Prostate gland (tissue), 2 donors: ENCODE results near the gene GRIA4. TPM values are rescaled to one million over a fixed set of nuclear protein-coding genes. Genes with fewer than 3 reads are reported as not detected.

Source experiments
- DNase-seq: peaks from one replicate; pipeline ENCODE4 v3.0.0-alpha.2; 2019; ENCODE audit warnings: low spot score
- H3K27ac ChIP-seq, 2 donors: fragments of 200-600 bp; sonication (generic); 2 replicates each; pipeline ENCODE4 v1.5.1; 2017 to 2019
- H3K27me3 ChIP-seq: fragments of 200-600 bp; sonication (generic); replicated peaks from 2 replicates; pipeline ENCODE4 v1.5.1; 2019; ENCODE audit not compliant: insufficient read depth
- H3K36me3 ChIP-seq, 2 donors: fragments of 200-600 bp; sonication (generic); 1 replicate in 1 of 2; 2 replicates in 1 of 2; pipeline versions ENCODE4 v1.5.1 to v1.8.1; 2017 to 2019
- H3K4me1 ChIP-seq: fragments of 200-600 bp; sonication (generic); replicated peaks from 2 replicates; pipeline ENCODE4 v1.5.1; 2019
- H3K4me3 ChIP-seq, 2 donors: fragments of 200-600 bp; sonication (generic); 2 replicates each; pipeline ENCODE4 v1.5.1; 2017 to 2019
- H3K9me3 ChIP-seq: fragments of 200-600 bp; sonication (generic); 2 replicates; pipeline ENCODE4 v1.5.1; 2017
- POLR2A ChIP-seq: fragments of 450-650 bp; IDR thresholded peaks from one replicate; pipeline ENCODE4 v1.6.1; 2016; ENCODE audit warnings: antibody characterized with exemption, mild to moderate bottlenecking
- POLR2AphosphoS5 ChIP-seq: sonication (generic); formaldehyde crosslinking; IDR thresholded peaks from one replicate; pipeline ENCODE4 v1.6.1; 2017; ENCODE audit warnings: antibody characterized with exemption
- WGBS: methylation state at CpG from one replicate; pipeline ENCODE4 v1.1.5; 2018; 5-methylcytosine and 5-hydroxymethylcytosine counted together
- intact Hi-C: fragments of 100-400 bp; cut with DNase I; formaldehyde crosslinking; loops from one replicate; pipeline ENCODE4 v1.14.2; 2022
- total RNA-seq, 2 donors: library from RNA; depleted of rRNA; stranded (reverse); fragments of >200 nt; gene quantifications; one replicate each; pipeline ENCODE4 v1.1.0, GENCODE V29; 2016
- TF ChIP-seq, protein P1 (sequence below), 4 experiments: fragments of 200-600 bp in 2 of 4; fragments of 450-650 bp in 2 of 4; sonication (generic) in 2 of 4; IDR thresholded peaks; 1 replicate in 3 of 4; 2 replicates in 1 of 4; pipeline ENCODE4 v1.5.1; 2016 to 2019; ENCODE audit warnings: antibody characterized with exemption in 4 of 4, mild to moderate bottlenecking in 2 of 4, moderate library complexity in 2 of 4

Gene GRIA4
- total RNA-seq, 2 donors from 2014 or later: not detected

DNA sequence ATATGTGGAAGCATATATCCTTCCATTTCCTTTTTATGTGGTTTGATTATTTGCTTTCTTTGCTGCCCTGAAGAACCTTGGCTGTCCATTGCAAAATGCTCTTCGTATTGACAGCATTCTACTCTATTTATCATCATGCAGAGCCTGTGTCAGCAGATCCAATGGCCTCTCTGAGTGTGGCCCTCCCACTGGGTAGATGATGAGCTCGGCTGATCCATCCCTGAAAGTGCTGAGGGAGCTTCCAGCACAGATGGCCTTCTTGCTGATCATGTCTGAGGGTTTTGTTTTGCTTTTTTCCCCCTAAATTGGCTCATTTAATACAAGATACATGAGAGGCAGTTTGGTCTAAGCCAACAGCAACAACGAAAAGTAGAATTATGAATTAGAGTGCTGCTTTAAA lies 181.0 kb downstream of the GRIA4 start:
- 77% methylated on average over 3 of the region's 3 CpGs for WGBS
- intact Hi-C loops: no loop called here
- Histone ChIP-seq H3K27ac (no peak overlapping the region), H3K9me3 (no peaks in the 10 kb centered on the region), H3K4me3 (no peak overlapping the region), H3K36me3 (no peaks in the 10 kb centered on the region), H3K4me1 (no peaks in the 10 kb centered on the region), H3K27me3 (no peaks in the 10 kb centered on the region)
- TF ChIP-seq POLR2A (no peak), POLR2AphosphoS5 (no peak)
- TF ChIP-seq, protein P1, sequence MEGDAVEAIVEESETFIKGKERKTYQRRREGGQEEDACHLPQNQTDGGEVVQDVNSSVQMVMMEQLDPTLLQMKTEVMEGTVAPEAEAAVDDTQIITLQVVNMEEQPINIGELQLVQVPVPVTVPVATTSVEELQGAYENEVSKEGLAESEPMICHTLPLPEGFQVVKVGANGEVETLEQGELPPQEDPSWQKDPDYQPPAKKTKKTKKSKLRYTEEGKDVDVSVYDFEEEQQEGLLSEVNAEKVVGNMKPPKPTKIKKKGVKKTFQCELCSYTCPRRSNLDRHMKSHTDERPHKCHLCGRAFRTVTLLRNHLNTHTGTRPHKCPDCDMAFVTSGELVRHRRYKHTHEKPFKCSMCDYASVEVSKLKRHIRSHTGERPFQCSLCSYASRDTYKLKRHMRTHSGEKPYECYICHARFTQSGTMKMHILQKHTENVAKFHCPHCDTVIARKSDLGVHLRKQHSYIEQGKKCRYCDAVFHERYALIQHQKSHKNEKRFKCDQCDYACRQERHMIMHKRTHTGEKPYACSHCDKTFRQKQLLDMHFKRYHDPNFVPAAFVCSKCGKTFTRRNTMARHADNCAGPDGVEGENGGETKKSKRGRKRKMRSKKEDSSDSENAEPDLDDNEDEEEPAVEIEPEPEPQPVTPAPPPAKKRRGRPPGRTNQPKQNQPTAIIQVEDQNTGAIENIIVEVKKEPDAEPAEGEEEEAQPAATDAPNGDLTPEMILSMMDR (IDR thresholded peaks at IDR 0.05): no peak
- DNase-seq: no peak

DNA sequence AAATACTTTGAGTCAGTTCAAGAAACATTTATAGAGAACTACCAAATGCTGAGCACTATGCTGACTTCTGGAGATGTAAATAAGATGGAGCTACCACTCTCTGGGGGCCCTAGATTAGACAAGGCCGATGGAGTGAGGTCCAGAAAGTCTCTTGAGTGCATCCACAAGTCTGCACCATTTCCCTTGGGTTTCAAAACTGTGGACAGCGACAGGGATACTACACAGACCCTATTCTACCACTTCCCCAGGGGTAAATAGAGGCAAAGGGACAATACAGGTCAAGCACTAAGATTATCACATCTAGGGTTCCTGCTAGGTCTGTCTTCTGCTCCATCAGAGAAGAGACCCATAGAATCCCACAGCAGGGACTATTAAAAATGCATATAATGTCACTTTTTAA lies 183.2 kb downstream of the GRIA4 start:
- Histone ChIP-seq H3K4me1 (no peaks in the 10 kb centered on the region), H3K4me3 (no peak overlapping the region), H3K36me3 (no peaks in the 10 kb centered on the region), H3K27ac (no peak overlapping the region), H3K9me3 (no peaks in the 10 kb centered on the region), H3K27me3 (no peaks in the 10 kb centered on the region)
- 79% methylated on average over 2 of the region's 2 CpGs for WGBS
- TF ChIP-seq POLR2AphosphoS5: no peak
- TF ChIP-seq, protein P1 (IDR thresholded peaks at IDR 0.05): no peak
- no peak for TF ChIP-seq POLR2A
- DNase-seq: no peak
- intact Hi-C loops: no loop called here

DNA sequence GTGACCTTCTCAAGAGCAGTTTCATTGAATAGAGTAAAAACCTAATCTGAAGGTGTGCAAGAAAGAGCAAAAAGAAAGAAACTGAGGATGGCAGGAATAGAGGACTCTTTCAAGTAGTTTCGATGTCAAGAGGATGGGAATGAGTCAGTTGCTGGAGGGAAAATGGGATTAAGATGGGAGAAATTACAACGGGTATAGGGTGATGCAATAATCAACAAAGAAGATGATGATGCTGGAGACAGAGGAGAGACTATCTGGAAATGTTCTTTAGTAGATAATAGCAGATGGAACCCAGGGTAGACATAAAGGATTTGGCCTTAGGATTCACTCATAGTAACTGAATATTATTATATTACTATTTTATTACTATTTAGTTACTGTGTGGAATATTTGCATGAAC lies 189.4 kb downstream of the GRIA4 start:
- intact Hi-C loops: no loop called here
- no peak for DNase-seq
- Histone ChIP-seq H3K4me3 (no peak overlapping the region), H3K27ac (no peak overlapping the region), H3K4me1 (no peaks in the 10 kb centered on the region), H3K27me3 (no peaks in the 10 kb centered on the region), H3K9me3 (no peaks in the 10 kb centered on the region), H3K36me3 (no peaks in the 10 kb centered on the region)
- 84% methylated on average over 2 of the region's 2 CpGs for WGBS
- TF ChIP-seq, protein P1 (IDR thresholded peaks at IDR 0.05): no peak
- TF ChIP-seq POLR2AphosphoS5: no peak
- TF ChIP-seq POLR2A: no peak

DNA sequence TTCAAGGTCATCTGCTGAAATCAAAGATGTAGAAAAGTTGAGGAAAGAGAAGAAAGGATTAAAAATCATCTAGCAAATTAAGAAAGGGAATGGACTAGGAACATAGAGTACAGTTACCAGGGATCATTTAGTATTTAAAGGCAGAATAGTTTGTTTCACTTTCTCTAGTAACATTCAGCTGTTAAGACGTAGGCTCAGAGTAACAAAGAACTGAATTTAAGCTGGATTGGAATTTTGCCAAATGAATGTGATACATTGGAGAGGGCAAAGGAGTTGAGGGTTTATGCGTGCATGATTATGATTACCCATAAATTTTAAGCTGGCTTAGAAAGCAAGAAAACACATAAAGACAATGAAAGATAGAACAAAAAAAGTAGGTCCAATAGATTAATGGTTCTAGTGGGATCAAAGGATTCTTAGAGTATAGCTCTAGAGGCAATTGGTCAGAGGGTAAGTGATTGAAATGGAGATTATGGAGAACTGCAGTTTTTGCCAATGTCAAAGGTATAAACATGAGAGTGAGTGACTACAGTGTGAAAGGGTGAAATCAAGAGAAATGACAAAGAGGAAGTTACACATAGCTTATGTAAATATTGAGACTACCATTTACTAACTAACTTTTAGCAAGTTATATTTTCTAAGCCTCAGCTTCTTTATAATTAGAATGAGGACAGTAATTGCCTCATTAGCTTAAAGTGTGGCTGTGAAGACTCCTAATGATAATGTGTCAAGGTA lies 190.0 kb downstream of the GRIA4 start:
- H3K27ac ChIP-seq: no peak overlapping the region
- H3K27me3 ChIP-seq: no peaks in the 10 kb centered on the region
- TF ChIP-seq POLR2AphosphoS5 (no peak), POLR2A (no peak)
- TF ChIP-seq, protein P1 (IDR thresholded peaks at IDR 0.05): no peak
- no peak for DNase-seq
- WGBS: 52% methylated on average over 2 of the region's 2 CpGs
- H3K4me1 ChIP-seq: no peaks in the 10 kb centered on the region
- H3K9me3 ChIP-seq: no peaks in the 10 kb centered on the region
- H3K36me3 ChIP-seq: no peaks in the 10 kb centered on the region
- no peak overlapping the region for H3K4me3 ChIP-seq
- intact Hi-C loops: no loop called here

DNA sequence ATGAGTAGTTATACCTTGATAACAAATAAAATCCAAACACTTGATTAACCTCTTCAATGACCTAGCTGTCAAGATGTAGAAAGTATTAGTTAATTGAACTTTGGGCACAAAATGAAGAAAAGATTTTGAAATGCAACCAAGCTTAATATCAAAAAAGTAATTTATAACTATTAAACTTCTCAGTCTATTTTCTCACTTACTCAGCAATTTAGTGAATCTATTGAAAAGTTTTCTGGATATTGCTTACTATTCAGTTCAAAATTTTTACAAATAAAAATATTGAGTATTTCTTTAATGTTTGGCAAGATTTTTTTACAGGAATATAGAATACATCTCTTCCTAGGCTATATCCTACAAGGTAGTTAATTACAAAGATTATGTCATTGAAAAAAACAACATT lies 192.5 kb downstream of the GRIA4 start:
- Histone ChIP-seq H3K9me3 (no peaks in the 10 kb centered on the region), H3K4me3 (no peak overlapping the region), H3K27me3 (no peaks in the 10 kb centered on the region), H3K36me3 (no peaks in the 10 kb centered on the region), H3K4me1 (no peaks in the 10 kb centered on the region), H3K27ac (no peak overlapping the region)
- intact Hi-C loops: no loop called here
- no peak for DNase-seq
- TF ChIP-seq POLR2AphosphoS5 (no peak), POLR2A (no peak)
- TF ChIP-seq, protein P1 (IDR thresholded peaks at IDR 0.05): no peak
